Neural progenitor cell (in vitro differentiated cells): Measurements from ENCODE around the gene SUOX. TPM values are rescaled to one million over a fixed set of nuclear protein-coding genes. Genes with fewer than 3 reads are reported as not detected.

Experiments used
- DNase-seq: peaks from one replicate; pipeline ENCODE4 v3.0.0-alpha.2; 2016; ENCODE audit warnings: low spot score
- H2AFZ ChIP-seq: fragments of 200-600 bp; sonication (generic); replicated peaks from 2 replicates; pipeline ENCODE4 v1.6.1; 2016; ENCODE audit warnings: antibody characterized with exemption
- H3F3A ChIP-seq: fragments of 200-600 bp; sonication (generic); 2 replicates; pipeline ENCODE4 v1.6.1; 2016; ENCODE audit warnings: antibody characterized with exemption, low read depth
- H3K27ac ChIP-seq: fragments of 200-600 bp; sonication (generic); 2 replicates; pipeline ENCODE4 v1.5.1; 2016; ENCODE audit warnings: mild to moderate bottlenecking
- H3K27me3 ChIP-seq: fragments of 200-600 bp; sonication (generic); 2 replicates; pipeline ENCODE4 v1.6.1; 2016; ENCODE audit warnings: mild to moderate bottlenecking, moderate library complexity
- H3K36me3 ChIP-seq: fragments of 200-600 bp; sonication (generic); 2 replicates; pipeline ENCODE4 v1.5.1; 2016
- H3K4me1 ChIP-seq: fragments of 200-600 bp; sonication (generic); 2 replicates; pipeline ENCODE4 v1.6.1; 2016; ENCODE audit warnings: mixed run types
- H3K4me2 ChIP-seq: fragments of 200-600 bp; sonication (generic); 2 replicates; pipeline ENCODE4 v1.6.1; 2016
- H3K4me3 ChIP-seq: fragments of 200-600 bp; sonication (generic); 2 replicates; pipeline ENCODE4 v1.5.1; 2016
- H3K79me2 ChIP-seq: fragments of 200-600 bp; sonication (generic); 2 replicates; pipeline ENCODE4 v1.6.1; 2016; ENCODE audit warnings: low read depth
- H3K9ac ChIP-seq: fragments of 200-600 bp; sonication (generic); 2 replicates; pipeline ENCODE4 v1.6.1; 2016
- H3K9me3 ChIP-seq: fragments of 200-600 bp; sonication (generic); 2 replicates; pipeline ENCODE4 v1.5.1; 2016; ENCODE audit warnings: low read depth
- H4K20me1 ChIP-seq: fragments of 200-600 bp; sonication (generic); 2 replicates; pipeline ENCODE4 v1.6.1; 2016; ENCODE audit warnings: low read depth
- H3K27ac Mint-ChIP-seq: 3 replicates; pipeline ENCODE4 v1.8.0; 2021; ENCODE audit warnings: mixed read lengths
- H3K27me3 Mint-ChIP-seq: 2 replicates; pipeline ENCODE4 v1.8.0; 2022; ENCODE audit warnings: low read depth, mild to moderate bottlenecking, inconsistent platforms, moderate library complexity, mixed read lengths; ENCODE audit not compliant: insufficient read depth
- H3K36me3 Mint-ChIP-seq: 3 replicates; pipeline ENCODE4 v1.8.0; 2021; ENCODE audit warnings: mixed read lengths
- H3K4me1 Mint-ChIP-seq: 3 replicates; pipeline ENCODE4 v1.8.0; 2021; ENCODE audit warnings: mixed read lengths
- H3K4me3 Mint-ChIP-seq: 3 replicates; pipeline ENCODE4 v1.8.0; 2021; ENCODE audit warnings: mild to moderate bottlenecking, moderate library complexity, mixed read lengths
- H3K9me3 Mint-ChIP-seq: 3 replicates; pipeline ENCODE4 v1.8.0; 2020; ENCODE audit warnings: mixed read lengths
- CTCF ChIP-seq: fragments of 200-600 bp; sonication (generic); IDR thresholded peaks from 2 replicates; pipeline ENCODE4 v1.5.1; 2017; ENCODE audit warnings: antibody characterized with exemption, mild to moderate bottlenecking
- EZH2 ChIP-seq: fragments of 200-600 bp; sonication (generic); IDR thresholded peaks from 2 replicates; pipeline ENCODE4 v1.6.1; 2017; ENCODE audit warnings: antibody characterized with exemption, mild to moderate bottlenecking, moderate library complexity
- EZH2phosphoT487 ChIP-seq: fragments of 200-600 bp; sonication (generic); IDR thresholded peaks from 2 replicates; pipeline ENCODE4 v1.6.1; 2017; ENCODE audit warnings: antibody characterized with exemption
- total RNA-seq: library from RNA; depleted of rRNA; stranded (reverse); fragments of >200 nt; gene quantifications from 2 replicates; pipeline ENCODE4 v1.2.3, GENCODE V29; 2015; ENCODE audit warnings: low replicate concordance

SUOX gene
- total RNA-seq, 1 donor from 2014 or later, result 17.5 TPM

DNA sequence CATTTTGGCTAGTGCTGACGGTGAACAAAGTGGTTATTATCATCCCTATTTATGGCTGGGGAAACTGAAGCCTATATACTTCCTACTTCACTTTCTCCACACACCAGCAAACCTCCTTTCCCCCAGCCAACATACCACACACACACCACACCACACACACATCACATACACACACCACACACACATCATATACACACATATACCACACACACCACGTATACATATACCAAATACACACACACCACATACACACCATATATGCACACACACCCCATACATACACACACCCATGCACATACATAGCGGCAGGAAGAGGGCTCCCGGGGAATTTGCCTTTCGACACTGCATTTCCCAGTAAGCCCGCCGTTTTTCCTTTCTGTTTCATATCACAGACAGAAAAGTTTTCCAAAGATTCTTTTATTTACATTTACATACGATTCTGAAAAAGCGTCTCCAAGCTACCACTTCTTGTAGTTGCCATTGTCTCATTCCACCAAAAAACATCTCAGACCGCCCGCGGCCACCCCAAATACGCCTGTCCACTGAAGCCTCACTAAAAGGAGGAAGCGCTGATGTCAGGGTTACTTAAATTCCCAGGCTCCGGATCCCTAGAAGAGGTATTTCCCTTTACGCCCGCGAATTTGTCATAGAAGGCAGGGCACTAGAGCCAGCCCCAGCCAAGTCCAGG is 24.0 kb upstream of the SUOX start:
- H3K4me1 ChIP-seq, result peaks cover 7% of the 10 kb centered on the region
- peaks cover 15% of the 10 kb centered on the region for H4K20me1 ChIP-seq
- H3K4me2 ChIP-seq, result peak overlapping the region; percentile 82
- Mint-ChIP-seq H3K27ac (no peak overlapping the region), H3K4me1 (peaks cover 22% of the 10 kb centered on the region), H3K9me3 (no peaks in the 10 kb centered on the region), H3K27me3 (no peaks in the 10 kb centered on the region), H3K36me3 (peaks cover 21% of the 10 kb centered on the region), H3K4me3 (no peak overlapping the region)
- no peaks in the 10 kb centered on the region for H3K9me3 ChIP-seq
- peaks cover 32% of the 10 kb centered on the region for H3F3A ChIP-seq
- H2AFZ ChIP-seq, result peak overlapping the region; percentile 7
- DNase-seq, result no peak
- peaks cover 50% of the 10 kb centered on the region for H3K79me2 ChIP-seq
- peak overlapping the region; percentile 30 for H3K27ac ChIP-seq
- TF ChIP-seq CTCF (no peak), EZH2 (no peak)
- no peak overlapping the region for H3K9ac ChIP-seq
- H3K27me3 ChIP-seq, result no peaks in the 10 kb centered on the region
- peak overlapping the region; percentile 51 for H3K4me3 ChIP-seq
- H3K36me3 ChIP-seq, result no peaks in the 10 kb centered on the region

- Histone ChIP-seq H3K9me3 (no peaks in the 10 kb centered on the region), H3K79me2 (peaks cover 50% of the 10 kb centered on the region), H2AFZ (peak within 1 kb of the TSS; percentile 31), H3K9ac (peak within 1 kb of the TSS; percentile 80), H3F3A (peaks cover 32% of the 10 kb centered on the region), H3K36me3 (no peaks in the 10 kb centered on the region), H4K20me1 (peaks cover 10% of the 10 kb centered on the region), H3K4me2 (peak within 1 kb of the TSS; percentile 86), H3K4me3 (peak within 1 kb of the TSS; percentile 86), H3K4me1 (peaks cover 6% of the 10 kb centered on the region), H3K27ac (peak within 1 kb of the TSS; percentile 74), H3K27me3 (no peaks in the 10 kb centered on the region)
- DNase-seq, result peak; percentile 100
- no peak within 1 kb of the TSS for H3K4me3 Mint-ChIP-seq
- no peak within 1 kb of the TSS for H3K27ac Mint-ChIP-seq
- H3K27me3 Mint-ChIP-seq, result no peaks in the 10 kb centered on the region
- peaks cover 22% of the 10 kb centered on the region for H3K36me3 Mint-ChIP-seq
- peaks cover 17% of the 10 kb centered on the region for H3K4me1 Mint-ChIP-seq
- TF ChIP-seq CTCF (no peak), EZH2 (no peak), EZH2phosphoT487 (no peak)
- no peaks in the 10 kb centered on the region for H3K9me3 Mint-ChIP-seq
These were observed 23.3 kb upstream of the SUOX start, which contains the start of gene RAB5B for GRCh38 chr12:55973599-55974307. Gene RAB5B (plus strand): TSS chr12:55974078. CDS start chr12:55986961, 12,883 bp downstream.

GRCh38 chr12:55974308-55974730 is 22.8 kb upstream of the SUOX start:
- H3K27ac Mint-ChIP-seq, result no peak overlapping the region

More at GRCh38 chr12:55974308-55974730, 22.8 kb upstream of the SUOX start:
- Histone ChIP-seq H3K36me3 (no peaks in the 10 kb centered on the region), H3K27me3 (no peaks in the 10 kb centered on the region), H3K4me2 (peak overlapping the region; percentile 86), H3K9ac (peak overlapping the region; percentile 80), H2AFZ (peak overlapping the region; percentile 31), H3F3A (peaks cover 32% of the 10 kb centered on the region), H3K79me2 (peaks cover 52% of the 10 kb centered on the region), H4K20me1 (peaks cover 16% of the 10 kb centered on the region), H3K4me1 (peaks cover 6% of the 10 kb centered on the region), H3K4me3 (peak overlapping the region; percentile 86), H3K27ac (peak overlapping the region; percentile 74), H3K9me3 (no peaks in the 10 kb centered on the region)
- Mint-ChIP-seq H3K36me3 (peaks cover 25% of the 10 kb centered on the region), H3K4me1 (peaks cover 17% of the 10 kb centered on the region), H3K9me3 (no peaks in the 10 kb centered on the region), H3K4me3 (no peak overlapping the region), H3K27me3 (no peaks in the 10 kb centered on the region)
- no peak for DNase-seq
- TF ChIP-seq EZH2 (no peak), EZH2phosphoT487 (no peak), CTCF (no peak)
